ENCODE results near the gene CORO6.

DNA sequence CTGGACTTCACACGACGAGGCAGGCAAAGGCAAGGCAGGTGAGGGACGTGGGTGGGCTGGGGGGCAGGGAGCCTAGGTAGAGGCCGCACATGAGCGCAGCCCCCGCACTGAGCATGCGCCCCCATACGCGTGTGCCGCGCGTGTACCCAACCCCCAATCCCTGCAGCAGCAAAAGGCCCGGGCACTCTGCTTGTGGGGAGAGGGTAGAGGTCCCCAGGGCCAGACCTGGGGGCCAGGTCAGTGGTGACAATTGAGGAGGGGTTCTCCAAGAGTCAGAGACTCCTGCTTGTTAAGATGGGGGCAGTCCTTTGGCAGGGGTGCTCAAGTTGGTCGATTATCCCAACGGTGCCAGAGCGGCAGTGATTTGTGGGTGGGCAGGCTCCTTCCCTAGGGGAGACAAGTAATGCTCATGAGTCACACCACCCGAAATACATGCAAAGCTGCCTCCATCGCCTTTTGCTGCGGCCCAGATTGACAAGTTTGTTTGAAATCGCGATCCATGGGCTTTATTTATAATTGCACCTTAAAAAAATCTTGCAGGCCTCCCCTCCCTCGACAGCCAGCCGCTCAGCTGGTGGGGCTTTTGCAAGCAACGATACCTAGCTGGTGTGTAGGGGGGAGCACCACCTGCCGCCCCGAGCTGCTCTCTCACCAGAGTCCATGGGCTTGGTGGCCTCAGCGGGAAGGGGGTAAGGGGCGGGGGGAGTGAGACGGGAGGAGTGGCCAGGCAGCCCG is 32.1 kb downstream of the CORO6 start:
- TF ChIP-seq, protein P1, sequence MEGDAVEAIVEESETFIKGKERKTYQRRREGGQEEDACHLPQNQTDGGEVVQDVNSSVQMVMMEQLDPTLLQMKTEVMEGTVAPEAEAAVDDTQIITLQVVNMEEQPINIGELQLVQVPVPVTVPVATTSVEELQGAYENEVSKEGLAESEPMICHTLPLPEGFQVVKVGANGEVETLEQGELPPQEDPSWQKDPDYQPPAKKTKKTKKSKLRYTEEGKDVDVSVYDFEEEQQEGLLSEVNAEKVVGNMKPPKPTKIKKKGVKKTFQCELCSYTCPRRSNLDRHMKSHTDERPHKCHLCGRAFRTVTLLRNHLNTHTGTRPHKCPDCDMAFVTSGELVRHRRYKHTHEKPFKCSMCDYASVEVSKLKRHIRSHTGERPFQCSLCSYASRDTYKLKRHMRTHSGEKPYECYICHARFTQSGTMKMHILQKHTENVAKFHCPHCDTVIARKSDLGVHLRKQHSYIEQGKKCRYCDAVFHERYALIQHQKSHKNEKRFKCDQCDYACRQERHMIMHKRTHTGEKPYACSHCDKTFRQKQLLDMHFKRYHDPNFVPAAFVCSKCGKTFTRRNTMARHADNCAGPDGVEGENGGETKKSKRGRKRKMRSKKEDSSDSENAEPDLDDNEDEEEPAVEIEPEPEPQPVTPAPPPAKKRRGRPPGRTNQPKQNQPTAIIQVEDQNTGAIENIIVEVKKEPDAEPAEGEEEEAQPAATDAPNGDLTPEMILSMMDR (IDR thresholded peaks at IDR 0.05), result no peak
- no peak for TF ChIP-seq EP300 (IDR thresholded peaks at IDR 0.05; ENCODE audit: low read depth)
- TF ChIP-seq POLR2A (IDR thresholded peaks at IDR 0.05), result no peak

Data from transverse colon (tissue), 3 donors.